Panc1 (cell line): ENCODE data around the gene HPS6.

Experiments
- POLR2AphosphoS5 ChIP-seq: IDR thresholded peaks from 2 replicates; pipeline ENCODE4 v1.6.1; 2012; ENCODE audit warnings: mild to moderate bottlenecking, low read depth, low read length, moderate library complexity
- SIN3A ChIP-seq: IDR thresholded peaks from 2 replicates; pipeline ENCODE4 v1.6.1; 2012; ENCODE audit warnings: low read depth, mild to moderate bottlenecking, low read length, moderate library complexity, borderline replicate concordance; ENCODE audit not compliant: insufficient read depth
- TF ChIP-seq, protein P1 (sequence below): fragments of 450-650 bp; IDR thresholded peaks from 2 replicates; pipeline ENCODE4 v1.5.1; 2017; ENCODE audit warnings: mild to moderate bottlenecking
- TF ChIP-seq, protein P2 (sequence below), 2 experiments: IDR thresholded peaks; 2 replicates each; pipeline ENCODE4 v1.6.1; 2011 to 2012; ENCODE audit warnings: low read depth in 2 of 2, control low read depth in 1 of 2, low read length in 1 of 2, mild to moderate bottlenecking in 1 of 2, moderate library complexity in 1 of 2; ENCODE audit not compliant: insufficient read depth in 1 of 2

DNA sequence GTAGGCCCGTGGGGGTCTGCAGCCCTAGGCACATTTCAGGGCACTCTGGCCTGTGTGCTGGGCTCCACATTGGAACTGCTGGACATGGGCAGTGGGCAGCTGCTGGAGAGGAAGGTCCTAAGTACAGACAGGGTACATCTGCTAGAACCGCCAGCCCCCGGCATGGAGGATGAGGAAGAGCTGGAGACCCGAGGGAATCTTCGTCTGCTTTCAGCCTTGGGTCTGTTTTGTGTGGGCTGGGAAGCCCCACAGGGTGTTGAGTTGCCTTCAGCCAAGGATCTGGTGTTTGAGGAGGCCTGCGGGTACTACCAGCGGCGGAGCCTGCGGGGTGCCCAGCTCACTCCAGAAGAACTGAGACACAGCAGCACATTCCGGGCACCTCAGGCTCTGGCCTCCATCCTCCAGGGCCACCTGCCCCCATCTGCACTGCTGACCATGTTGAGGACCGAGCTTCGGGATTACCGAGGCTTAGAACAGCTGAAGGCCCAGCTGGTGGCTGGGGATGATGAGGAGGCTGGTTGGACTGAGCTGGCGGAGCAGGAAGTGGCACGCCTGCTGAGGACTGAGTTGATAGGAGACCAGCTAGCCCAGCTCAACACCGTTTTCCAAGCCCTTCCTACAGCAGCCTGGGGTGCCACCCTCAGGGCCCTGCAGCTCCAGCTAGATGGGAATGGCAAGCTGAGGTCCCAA, 1.4 kb downstream of the HPS6 start:
- TF ChIP-seq, protein P1, sequence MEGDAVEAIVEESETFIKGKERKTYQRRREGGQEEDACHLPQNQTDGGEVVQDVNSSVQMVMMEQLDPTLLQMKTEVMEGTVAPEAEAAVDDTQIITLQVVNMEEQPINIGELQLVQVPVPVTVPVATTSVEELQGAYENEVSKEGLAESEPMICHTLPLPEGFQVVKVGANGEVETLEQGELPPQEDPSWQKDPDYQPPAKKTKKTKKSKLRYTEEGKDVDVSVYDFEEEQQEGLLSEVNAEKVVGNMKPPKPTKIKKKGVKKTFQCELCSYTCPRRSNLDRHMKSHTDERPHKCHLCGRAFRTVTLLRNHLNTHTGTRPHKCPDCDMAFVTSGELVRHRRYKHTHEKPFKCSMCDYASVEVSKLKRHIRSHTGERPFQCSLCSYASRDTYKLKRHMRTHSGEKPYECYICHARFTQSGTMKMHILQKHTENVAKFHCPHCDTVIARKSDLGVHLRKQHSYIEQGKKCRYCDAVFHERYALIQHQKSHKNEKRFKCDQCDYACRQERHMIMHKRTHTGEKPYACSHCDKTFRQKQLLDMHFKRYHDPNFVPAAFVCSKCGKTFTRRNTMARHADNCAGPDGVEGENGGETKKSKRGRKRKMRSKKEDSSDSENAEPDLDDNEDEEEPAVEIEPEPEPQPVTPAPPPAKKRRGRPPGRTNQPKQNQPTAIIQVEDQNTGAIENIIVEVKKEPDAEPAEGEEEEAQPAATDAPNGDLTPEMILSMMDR = no peak
- TF ChIP-seq SIN3A (no peak), POLR2AphosphoS5 (no peak; the same call in 1 of the 2 replicates)
- TF ChIP-seq, protein P2, sequence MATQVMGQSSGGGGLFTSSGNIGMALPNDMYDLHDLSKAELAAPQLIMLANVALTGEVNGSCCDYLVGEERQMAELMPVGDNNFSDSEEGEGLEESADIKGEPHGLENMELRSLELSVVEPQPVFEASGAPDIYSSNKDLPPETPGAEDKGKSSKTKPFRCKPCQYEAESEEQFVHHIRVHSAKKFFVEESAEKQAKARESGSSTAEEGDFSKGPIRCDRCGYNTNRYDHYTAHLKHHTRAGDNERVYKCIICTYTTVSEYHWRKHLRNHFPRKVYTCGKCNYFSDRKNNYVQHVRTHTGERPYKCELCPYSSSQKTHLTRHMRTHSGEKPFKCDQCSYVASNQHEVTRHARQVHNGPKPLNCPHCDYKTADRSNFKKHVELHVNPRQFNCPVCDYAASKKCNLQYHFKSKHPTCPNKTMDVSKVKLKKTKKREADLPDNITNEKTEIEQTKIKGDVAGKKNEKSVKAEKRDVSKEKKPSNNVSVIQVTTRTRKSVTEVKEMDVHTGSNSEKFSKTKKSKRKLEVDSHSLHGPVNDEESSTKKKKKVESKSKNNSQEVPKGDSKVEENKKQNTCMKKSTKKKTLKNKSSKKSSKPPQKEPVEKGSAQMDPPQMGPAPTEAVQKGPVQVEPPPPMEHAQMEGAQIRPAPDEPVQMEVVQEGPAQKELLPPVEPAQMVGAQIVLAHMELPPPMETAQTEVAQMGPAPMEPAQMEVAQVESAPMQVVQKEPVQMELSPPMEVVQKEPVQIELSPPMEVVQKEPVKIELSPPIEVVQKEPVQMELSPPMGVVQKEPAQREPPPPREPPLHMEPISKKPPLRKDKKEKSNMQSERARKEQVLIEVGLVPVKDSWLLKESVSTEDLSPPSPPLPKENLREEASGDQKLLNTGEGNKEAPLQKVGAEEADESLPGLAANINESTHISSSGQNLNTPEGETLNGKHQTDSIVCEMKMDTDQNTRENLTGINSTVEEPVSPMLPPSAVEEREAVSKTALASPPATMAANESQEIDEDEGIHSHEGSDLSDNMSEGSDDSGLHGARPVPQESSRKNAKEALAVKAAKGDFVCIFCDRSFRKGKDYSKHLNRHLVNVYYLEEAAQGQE (IDR thresholded peaks at IDR 0.05; ENCODE audit: insufficient read depth in 1 of 2, low read depth in 2 of 2, low read length in 1 of 2) = no peak
